ENCODE results near the gene SLC13A2. TPM values are rescaled to one million over a fixed set of nuclear protein-coding genes. Genes with fewer than 3 reads are reported as not detected.

SLC13A2 gene
- total RNA-seq, 1 donor from 2014 or later, result not detected

DNA sequence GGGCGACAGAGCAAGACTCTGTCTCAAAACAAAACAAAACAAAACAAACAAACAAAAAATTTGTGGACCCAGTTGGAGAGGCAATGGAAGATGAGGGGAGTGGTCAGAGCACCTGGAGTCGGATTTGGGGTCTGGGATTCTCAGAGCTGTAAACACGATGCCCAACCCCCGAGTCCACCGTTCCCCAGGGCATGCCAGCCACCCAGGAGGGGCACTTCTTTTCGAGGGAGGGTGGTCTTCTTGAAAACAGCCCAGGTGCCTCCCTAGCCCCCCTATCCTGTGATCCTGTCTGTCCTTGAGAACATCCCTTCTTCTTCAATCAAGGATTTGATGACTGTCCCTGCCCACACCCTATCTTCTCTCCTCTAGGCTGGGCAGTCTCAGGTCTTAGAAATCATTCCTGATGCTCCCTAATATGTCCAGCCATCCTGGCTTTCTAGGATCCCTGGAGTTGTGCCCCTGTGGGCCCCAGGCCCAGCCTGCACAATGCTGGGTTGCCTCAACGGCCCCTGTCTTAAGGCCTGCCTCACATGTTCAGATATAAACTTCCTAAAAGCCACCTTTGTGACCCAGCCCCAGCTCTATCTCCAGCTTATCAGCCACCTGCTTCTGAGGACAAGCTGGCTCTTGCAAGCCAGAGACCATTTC is 3.1 kb upstream of the SLC13A2 start:
- FAIRE-seq (no peak), DNase-seq (ENCODE audit: low spot score in 2 of 2) (no peak)

DNA sequence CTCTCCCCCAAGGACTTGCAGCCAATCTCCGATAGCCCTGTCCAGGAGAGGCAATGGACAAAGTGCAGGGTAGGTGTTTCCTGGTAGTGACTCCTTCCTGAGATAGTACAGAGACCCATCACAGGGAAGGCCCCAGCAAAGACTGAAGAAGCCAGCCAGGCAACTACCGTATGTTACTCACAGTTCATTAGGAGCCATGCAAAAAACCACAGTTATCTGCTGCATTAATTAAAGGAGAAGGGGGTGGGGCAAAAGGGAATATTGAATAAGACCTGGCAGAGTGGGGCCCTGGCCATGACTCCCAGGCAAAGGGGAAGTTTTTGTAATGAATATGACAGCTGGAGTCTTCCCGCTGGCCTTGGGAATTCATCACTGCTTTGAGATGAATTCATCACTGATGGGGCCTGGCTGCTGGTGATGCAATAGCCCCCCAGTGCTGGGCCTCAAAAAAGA is 2.5 kb upstream of the SLC13A2 start:
- no peak for FAIRE-seq

DNA sequence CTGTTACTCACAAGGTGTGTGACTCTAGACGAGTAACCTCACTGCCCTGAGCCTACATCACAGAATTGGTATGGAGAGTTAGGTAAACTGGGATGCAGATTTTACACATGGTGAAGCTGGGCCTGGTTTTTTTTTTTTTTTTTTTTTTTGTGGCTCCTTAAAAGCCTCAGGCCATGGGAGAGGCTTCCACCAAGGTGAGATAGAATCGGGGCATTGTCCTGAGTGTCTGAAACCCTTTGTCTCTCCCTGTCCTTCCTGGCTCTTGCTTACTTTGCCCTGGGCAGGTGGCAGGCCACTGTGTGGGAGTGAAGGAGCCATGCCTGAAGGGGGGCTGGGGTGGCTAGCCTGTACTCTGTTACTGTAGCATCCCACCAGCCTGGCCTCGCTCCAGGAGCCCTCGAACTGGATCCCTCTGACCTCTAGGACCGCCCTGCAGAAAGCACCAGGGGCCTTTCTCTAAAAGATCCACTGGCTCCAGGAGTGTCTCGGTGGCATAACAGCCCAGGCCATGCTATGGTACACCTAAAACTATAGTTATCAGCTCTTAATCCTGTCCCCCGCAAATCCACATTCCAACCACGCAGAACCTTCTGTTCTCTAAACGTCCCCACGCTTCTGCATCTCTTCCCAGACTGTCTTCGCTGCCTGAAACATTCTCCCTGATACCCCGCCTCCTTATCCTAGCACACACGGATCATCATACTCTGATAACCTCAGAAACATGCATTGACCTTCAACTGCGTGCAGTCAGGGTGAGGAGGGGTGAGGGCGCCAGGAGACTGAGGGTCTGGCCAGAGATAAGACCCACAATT is 1.7 kb upstream of the SLC13A2 start:
- FAIRE-seq (no peak), DNase-seq (ENCODE audit: low spot score in 2 of 2) (no peak)

More for the DNA sequence above, 2.5 kb upstream of the SLC13A2 start:
- DNase-seq (ENCODE audit: low spot score in 2 of 2), result no peak

DNA sequence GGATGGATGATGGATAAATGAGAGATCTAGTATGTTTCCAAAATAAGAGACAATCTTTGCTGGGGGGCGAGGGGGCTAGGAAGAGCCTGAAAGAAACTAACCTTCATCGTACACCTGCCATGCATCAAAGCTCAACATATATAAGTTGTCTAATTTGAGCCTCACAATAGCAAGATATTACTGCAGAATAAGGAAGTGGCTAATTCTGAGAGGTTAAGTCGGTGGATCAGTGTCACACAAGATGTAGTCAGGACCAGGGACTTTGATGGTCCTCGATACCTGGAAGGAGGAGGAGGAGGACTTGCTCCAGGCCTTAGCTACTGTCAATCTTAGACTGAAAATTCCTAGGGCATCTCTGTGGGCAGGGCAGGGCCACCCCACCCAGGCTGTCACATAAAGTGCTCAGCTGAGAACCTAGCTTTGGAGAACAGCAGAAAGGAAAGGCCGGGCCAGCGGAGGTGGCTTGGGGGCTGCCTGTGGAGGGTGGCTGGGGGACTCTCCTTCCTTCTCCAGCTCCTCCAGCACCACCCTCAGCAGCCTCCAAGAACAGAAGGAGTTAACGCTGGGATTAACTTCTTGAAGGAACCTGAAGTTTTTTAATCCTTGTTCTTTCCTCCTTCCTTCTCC is 460 bp upstream of the SLC13A2 start:
- DNase-seq (ENCODE audit: low spot score in 2 of 2) (no peak), FAIRE-seq (no peak)

DNA sequence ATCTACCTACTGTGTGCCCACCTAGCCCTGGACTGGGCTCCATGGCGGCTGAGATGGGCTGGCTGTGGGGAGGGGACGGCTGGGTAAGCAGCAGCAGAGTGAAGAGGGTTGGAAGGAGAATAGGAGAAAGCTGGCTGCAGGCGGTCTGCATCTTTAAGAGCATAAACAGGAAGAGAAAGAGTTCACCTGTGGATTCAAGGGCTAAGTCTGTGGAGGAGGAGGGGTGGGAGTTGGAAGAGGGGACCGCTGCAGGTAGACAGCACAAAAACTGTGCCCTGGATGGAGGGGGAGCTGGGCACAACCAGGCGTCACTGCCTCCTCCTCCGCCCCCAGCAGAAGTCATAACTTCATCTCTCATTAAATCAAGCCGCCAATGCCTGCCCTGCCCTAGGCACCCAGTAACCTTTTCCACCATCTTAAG is 677 bp downstream of the SLC13A2 start:
- DNase-seq (ENCODE audit: low spot score in 2 of 2) (no peak), FAIRE-seq (no peak)

DNA sequence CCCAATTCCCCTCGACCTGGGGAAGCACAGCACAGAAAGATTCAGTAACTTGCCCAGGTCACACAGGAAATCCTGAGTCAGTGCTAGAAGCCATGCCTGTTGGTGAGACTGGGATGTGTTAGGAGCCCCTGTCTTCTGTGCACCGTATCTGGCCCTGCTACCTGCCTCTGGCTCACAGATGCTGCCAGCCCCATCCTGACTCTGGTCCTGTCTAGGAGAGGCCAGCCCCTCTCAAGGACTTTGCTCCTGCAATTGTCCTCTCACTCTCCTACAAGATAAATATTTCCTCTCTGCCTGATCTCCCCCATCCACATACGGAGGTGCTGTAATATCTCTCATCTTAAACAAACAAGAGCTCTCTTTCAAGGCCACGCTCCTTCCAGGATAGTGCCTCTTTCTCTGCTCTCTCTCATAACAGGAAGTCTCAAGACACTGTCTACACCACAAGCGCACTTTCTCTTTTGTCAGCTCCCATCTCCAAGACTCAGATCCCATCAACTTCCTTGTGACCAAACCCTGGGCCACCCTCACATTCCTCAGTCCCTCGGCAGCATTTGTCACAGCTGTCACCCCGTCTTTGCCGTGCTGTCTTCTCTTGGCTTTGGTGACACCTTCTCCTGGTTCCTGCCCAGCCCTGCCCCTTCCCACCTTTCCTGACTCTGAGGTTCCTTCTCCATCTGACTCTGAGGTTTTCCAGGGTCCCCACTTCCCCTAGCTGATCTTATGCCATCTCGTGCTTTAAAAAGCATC is 1.9 kb downstream of the SLC13A2 start:
- FAIRE-seq (no peak), DNase-seq (ENCODE audit: low spot score in 2 of 2) (no peak)

DNA sequence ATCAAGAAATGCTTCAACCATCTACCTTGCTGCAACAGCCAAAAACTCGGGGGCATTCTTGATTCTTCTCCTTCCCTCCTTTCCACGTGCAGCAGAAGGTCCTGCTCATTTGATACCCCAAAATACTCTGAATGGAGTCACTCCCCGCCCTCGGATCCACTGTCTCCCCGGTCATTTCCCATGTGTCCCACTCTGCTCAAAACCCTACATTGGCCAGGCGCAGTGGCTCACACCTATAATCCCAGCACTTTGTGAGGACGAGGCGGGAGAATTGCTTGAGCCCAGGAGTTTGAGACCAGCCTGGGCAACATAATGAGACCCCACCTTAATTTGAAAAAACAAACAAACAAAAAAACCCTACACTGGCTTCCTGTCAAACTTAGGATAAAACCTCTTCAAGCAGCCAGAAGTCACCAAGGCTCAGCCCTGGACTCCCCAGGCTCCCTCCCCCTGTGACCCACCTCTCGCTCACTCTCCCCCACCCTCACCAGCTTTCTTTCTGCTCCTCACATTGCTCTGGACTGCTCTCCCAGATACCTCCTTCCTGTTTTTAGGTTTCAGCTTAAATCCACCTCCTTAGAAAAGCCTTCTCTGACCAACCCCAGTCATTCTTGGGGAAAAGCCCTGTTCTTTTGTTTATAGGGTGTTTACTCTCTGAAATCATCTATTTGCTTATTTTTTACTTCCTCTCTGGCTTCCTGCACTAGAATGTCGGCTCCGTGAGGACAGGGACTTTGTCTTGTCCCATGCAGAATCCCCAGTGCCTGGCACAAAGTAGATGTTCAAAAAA is 2.8 kb downstream of the SLC13A2 start:
- DNase-seq (ENCODE audit: low spot score in 2 of 2), result no peak
- FAIRE-seq, result no peak

DNA sequence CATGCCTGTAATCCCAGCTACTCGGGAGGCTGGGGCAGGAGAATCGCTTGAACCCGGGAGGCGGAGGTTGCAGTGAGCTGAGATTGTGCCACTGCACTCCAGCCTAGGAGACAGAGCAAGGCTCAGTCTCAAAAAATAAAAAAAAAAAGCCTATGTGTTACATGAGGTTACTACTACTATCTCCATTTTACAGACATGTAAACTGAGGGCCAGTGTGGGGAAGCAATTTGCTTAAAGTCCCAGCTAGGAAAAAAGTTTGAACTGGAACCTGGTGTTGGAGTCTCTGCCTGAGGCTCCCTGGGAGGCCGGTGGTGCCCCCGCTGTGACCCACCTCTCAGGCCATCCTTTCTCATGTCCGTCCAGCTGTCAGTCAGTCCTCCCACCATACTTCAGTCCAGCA is 4.5 kb downstream of the SLC13A2 start:
- no peak for FAIRE-seq
- no peak for DNase-seq (ENCODE audit: low spot score in 2 of 2)

DNA sequence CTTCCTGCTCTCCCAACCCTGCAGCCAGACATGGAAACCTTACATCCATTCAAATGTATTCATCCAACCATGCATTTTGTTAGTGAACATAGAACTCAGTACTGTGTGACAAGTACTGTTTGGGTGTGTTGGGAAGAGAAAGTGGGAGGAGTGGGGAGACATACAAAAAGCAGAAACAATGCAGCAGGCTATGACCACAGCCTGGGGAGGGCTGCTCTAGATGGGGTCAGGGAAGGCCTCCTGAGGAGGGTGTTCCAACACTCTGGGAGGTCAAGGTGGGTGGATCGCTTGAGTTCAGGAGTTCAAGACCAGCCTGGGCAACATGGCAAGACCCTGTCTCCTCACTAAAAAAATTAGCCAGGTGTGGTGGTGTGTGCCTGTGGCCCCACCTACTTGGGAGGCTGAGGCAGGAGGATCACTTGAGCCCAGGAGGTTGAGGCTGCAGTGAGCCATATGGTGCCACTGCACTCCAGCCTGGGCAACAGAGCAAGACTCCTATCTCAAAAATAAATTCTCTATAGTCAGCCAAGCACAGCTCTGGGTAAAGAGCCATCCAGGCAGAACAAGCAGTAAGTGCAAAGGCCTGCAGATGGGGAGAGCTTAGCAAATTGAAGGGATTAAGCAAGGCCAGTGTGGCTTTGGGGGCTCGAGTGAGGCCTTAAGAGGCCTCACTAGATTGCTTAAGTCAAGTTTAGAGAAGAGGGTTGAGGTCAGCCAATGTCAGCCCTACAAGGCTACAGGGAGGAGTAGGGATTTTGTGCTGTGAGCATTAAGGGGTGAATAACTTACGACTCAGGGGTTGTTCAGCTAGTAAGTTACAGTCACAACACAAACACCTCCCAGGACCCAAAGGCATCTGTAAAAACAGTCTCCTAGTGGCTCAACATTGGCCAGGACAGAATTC is 5.5 kb downstream of the SLC13A2 start:
- FAIRE-seq (no peak), DNase-seq (ENCODE audit: low spot score in 2 of 2) (no peak)

DNA sequence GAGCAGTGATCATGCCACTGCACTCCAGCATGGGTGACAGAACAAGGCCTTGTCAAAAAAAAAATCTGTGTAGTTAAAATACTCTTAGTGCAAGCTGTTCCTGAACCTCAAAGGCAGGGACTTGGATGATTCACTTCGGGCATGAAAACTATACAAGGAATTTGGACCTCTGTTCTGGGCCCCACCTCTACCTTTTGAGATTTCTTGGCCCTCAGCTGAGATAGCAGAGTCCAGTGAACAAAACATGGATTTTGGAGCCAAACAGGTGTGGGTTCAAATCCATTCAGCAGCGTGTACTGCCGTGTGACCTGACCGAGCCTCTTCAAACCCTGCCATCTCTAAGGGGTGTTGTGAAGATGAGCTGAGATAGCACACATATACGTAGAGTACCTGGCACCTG is 6.8 kb downstream of the SLC13A2 start:
- no peak for DNase-seq (ENCODE audit: low spot score in 2 of 2)
- no peak for FAIRE-seq

DNA sequence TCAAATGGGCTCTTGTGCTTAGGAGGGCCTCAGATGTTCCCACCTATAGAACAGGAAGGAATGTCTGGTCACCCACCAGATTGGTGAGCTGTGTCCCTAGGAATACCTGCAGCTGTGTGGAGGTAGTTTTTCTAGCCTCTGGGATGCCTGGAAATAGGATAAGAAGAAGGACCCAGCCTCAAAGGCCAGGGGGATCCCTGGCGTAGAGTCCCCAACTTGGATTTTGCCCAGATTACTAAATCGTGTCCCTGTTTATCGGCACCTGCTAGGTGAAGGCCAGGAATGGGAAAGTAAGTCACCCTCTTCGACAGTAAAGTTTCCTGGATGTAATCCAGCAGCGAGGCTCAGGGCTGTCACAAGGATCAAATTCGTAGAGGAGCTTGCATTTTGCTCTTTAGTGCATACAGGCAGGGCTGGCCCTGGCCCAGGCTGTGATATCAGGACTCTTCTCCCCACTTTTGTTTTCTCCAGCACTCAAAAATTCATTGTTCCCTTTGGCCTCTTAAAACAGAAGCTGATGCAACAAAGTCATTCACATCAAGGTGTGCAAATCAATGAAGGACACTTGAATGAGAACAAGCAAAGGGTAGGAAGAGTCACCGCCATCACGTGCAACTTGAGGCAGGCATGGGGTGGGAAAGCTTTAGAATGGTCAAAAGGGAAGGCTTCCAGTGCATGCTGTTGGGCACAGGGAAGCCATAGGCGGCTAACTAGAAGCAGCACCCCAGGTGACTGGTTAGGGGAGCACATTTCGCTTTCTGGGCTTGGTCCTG is 7.5 kb downstream of the SLC13A2 start:
- DNase-seq (ENCODE audit: low spot score in 2 of 2) (no peak), FAIRE-seq (no peak)

DNA sequence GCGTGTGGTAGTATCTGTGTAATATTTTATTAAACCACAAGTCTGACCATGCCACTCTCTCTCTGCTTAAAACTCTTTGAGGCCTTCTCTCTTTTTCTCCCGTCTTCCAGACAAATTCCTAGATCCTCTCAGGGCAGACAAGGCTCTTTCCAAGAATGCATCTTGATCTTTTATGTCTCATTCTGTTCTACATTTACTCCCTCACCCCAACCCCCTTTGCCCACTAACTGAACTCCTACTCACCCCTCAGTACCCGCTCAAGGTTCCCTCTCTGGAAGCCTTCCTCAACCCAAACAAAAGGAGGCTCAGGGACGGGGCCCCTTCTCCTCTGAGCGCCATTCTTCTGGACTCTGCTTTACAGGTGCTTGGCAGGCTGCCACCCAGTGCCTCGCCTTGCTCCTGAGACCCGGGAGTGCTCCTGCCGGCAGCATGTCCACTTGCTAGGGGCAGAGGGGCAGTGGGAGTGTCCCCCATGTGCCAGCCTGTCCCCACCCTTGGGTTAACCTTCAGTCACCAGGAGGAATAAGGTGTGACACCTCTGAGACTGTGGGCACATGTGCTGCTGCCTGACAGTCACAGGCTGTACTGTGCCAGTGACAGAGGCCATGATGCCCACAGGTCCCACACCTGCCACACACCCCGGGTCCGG is 9.2 kb downstream of the SLC13A2 start:
- DNase-seq (ENCODE audit: low spot score in 2 of 2), result no peak
- FAIRE-seq, result no peak

DNA sequence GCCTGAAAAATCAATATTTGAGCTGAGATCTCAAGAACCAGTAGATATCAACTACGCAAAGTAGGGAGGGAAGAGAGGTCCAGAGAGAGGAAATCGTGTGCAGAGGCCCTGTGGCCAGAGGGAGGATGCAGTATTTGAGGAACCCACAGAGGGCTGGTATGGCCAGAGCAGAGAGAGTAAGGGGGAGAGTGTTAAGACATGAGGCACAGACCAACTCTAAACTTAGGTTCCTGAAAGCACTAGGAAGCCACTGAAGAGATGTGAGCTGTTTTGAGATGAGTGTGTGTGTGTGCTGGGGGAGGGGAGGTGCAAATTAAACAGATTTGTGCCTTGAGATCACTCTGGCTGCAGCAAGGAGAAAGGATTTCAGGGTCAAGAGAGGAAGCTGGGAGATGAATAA is 10.9 kb downstream of the SLC13A2 start:
- DNase-seq (ENCODE audit: low spot score in 2 of 2), result no peak
- FAIRE-seq, result no peak

DNA sequence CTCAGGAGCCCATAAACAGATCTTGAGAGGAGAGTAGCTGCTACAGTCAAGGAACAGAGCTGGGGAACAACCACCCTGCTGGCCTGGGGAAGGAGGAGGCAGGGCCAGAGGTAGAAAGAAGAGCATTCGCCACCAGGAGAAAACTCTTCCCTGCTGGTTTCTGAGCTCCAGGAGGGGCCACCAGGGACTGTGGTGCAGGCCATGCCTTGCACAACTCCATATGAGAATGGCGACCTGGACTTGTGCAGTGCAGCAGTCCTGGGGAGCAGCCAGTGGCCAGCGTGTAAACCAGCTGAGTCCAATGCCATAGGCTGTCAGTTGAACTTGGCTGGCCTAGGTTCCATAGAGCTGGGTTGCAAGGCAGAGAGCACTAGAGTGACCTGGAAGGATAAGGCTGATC is 11.6 kb downstream of the SLC13A2 start:
- no peak for FAIRE-seq
- DNase-seq (ENCODE audit: low spot score in 2 of 2), result no peak

DNA sequence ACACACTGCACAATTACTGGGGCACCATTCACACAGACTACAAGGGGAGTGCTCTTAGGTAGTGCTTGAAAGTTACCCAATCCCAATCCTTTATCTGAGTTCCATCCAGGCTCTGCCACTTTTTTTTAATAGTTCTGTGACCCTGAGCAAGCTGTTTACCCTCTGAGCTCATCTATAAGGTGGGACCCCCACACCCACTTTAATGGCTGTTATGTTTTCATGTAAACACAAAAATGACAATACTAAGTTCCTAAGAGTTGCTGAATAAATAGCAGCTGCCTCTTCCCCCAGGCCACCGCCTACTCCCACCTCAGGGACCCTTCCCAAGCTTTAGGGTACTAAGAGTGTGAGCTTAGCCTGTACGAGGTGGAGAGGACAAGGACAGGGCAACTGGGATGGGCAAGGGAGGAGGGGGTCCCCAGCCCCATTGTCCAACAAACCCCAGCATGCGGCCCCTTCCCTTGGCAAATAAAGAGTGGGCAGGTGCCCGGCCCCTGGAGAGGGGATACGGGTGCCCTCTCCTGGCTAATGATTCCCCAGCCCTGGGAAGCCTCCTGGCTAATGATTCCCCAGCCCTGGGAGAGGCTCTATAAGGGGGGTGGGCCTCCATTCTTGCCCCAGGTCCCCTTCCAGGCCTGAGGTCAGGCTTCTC is 14.6 kb downstream of the SLC13A2 start:
- FAIRE-seq (no peak), DNase-seq (ENCODE audit: low spot score in 2 of 2) (no peak)

DNA sequence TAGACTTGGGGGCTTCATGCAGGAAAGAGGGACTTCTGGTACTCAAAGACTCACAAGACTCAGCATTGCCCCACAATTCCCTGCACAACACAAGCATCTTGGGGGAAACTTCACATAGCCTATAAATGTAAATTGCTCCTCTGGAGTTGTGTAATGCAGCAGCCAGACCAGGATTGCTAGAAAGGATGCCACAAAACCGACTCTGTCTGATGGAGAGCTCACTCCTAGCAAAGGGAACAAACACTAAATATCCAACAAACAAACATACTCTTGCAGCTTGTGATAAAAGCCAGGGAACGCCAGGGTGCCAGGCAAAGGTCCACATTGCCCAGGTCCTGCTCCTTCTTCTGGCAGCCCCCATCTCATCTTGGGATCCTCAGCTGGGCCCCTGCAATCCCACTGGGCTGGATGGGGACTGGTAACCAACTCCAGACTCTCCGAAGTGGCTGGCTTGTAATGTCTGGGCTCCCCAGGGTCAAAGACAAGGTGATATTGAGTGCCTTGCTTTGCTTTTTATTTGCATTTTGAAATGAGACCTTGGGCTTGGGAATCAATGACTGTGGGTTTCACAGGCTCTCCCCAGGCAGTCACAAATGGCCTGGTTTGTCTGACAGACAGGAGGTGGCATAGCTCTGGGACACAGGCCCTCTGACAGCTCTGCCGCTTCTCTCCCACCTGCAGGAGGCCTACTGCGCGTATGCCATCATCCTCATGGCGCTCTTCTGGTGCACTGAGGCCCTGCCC is 15.3 kb downstream of the SLC13A2 start:
- DNase-seq (ENCODE audit: low spot score in 2 of 2), result no peak
- no peak for FAIRE-seq

DNA sequence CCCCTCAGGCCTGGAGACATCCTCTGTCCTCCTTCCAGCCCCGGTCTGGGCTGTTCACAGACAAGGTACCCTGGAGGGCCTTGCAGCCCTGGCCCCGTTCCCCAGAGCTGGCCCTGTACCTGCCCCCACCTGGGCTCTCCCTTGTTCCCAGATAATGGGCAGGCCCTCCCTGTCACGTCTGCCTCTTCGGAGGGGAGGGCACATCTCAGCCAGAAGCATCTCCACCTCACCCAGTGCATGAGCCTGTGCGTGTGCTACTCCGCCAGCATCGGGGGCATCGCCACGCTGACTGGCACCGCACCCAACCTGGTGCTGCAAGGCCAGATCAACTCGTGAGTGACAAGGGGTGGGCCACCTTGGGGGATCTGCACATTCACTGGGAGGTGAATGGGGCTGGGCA is 17.8 kb downstream of the SLC13A2 start:
- no peak for DNase-seq (ENCODE audit: low spot score in 2 of 2)
- no peak for FAIRE-seq
